Stimulated activated naive CD8-positive, alpha-beta T cell treated with anti-CD3 and anti-CD28 coated beads, Interleukin-15, amount 100 ng/mL, for 72 hours (primary cell): Measurements from ENCODE around the gene STARD3NL.
"Not testable (repeated sequence)": the region's sequence is repeated elsewhere in the genome, so short reads cannot be mapped to it uniquely, and the experiment has no call there.

Experiments
- ATAC-seq: fragments of 150-1000 bp; cut with Tn5 transposase; 2 replicates; pipeline ENCODE4 v1.10.0; 2021; ENCODE audit warnings: mild to moderate bottlenecking, moderate library complexity
- DNase-seq, 2 donors: peaks; one replicate each; pipeline ENCODE4 v3.0.0; 2021 to 2022
- H3K27ac Mint-ChIP-seq, 2 donors: one replicate each; pipeline ENCODE4 v1.8.0; 2022; ENCODE audit warnings: mild to moderate bottlenecking in 2 of 2, mixed read lengths in 2 of 2, moderate library complexity in 2 of 2
- H3K27me3 Mint-ChIP-seq: one replicate; pipeline ENCODE4 v1.8.0; 2022; ENCODE audit warnings: mixed read lengths
- H3K4me1 Mint-ChIP-seq: one replicate; pipeline ENCODE4 v1.8.0; 2022; ENCODE audit warnings: mild to moderate bottlenecking, mixed read lengths
- H3K4me3 Mint-ChIP-seq, 2 donors: one replicate each; pipeline ENCODE4 v1.8.0; 2022; ENCODE audit warnings: mild to moderate bottlenecking in 2 of 2, mixed read lengths in 2 of 2, moderate library complexity in 1 of 2
- H3K9me3 Mint-ChIP-seq, 2 donors: one replicate each; pipeline ENCODE4 v1.8.0; 2022; ENCODE audit warnings: mixed read lengths in 2 of 2

STARD3NL gene

GRCh38 chr7:38262026-38262425 is 84.0 kb downstream of the STARD3NL start:
- not testable (repeated sequence) for DNase-seq, H3K9me3 Mint-ChIP-seq, H3K27me3 Mint-ChIP-seq, H3K4me1 Mint-ChIP-seq, ATAC-seq, H3K27ac Mint-ChIP-seq, H3K4me3 Mint-ChIP-seq

GRCh38 chr7:38262545-38262944 is 84.5 kb downstream of the STARD3NL start:
- Mint-ChIP-seq H3K27me3 (no peaks in the 10 kb centered on the region), H3K9me3 (no peaks in the 10 kb centered on the region), H3K4me3 (no peak overlapping the region), H3K4me1 (no peaks in the 10 kb centered on the region), H3K27ac (no peak overlapping the region)
- ATAC-seq (no peak), DNase-seq (no peak)

GRCh38 chr7:38263274-38263673 is 85.2 kb downstream of the STARD3NL start:
- H3K4me3 Mint-ChIP-seq, H3K9me3 Mint-ChIP-seq, H3K4me1 Mint-ChIP-seq, ATAC-seq, H3K27ac Mint-ChIP-seq, H3K27me3 Mint-ChIP-seq, DNase-seq: not testable (repeated sequence)

- not testable (repeated sequence) for ATAC-seq, H3K4me3 Mint-ChIP-seq
Measured at GRCh38 chr7:38264602-38265001, 86.6 kb downstream of the STARD3NL start.

GRCh38 chr7:38265958-38266357 is 87.9 kb downstream of the STARD3NL start:
- H3K27me3 Mint-ChIP-seq, DNase-seq, H3K4me1 Mint-ChIP-seq, ATAC-seq, H3K27ac Mint-ChIP-seq, H3K4me3 Mint-ChIP-seq, H3K9me3 Mint-ChIP-seq: not testable (repeated sequence)

More at GRCh38 chr7:38264602-38265001, 86.6 kb downstream of the STARD3NL start:
- H3K9me3 Mint-ChIP-seq, H3K27me3 Mint-ChIP-seq, H3K27ac Mint-ChIP-seq, DNase-seq, H3K4me1 Mint-ChIP-seq: not testable (repeated sequence)

- H3K27me3 Mint-ChIP-seq, DNase-seq, H3K27ac Mint-ChIP-seq, ATAC-seq, H3K9me3 Mint-ChIP-seq, H3K4me3 Mint-ChIP-seq, H3K4me1 Mint-ChIP-seq: not testable (repeated sequence)
Measured at GRCh38 chr7:38269704-38270346, 91.8 kb downstream of the STARD3NL start.

GRCh38 chr7:38270405-38270804 is 92.4 kb downstream of the STARD3NL start:
- not testable (repeated sequence) for DNase-seq, H3K4me3 Mint-ChIP-seq, H3K9me3 Mint-ChIP-seq, H3K27ac Mint-ChIP-seq, ATAC-seq, H3K4me1 Mint-ChIP-seq, H3K27me3 Mint-ChIP-seq

GRCh38 chr7:38273286-38273995 is 95.4 kb downstream of the STARD3NL start, which contains the start of gene TARP:
Gene TARP, minus strand, starts transcription at chr7:38273636.
- H3K4me1 Mint-ChIP-seq = no peaks in the 10 kb centered on the region
- ATAC-seq = no peak

GRCh38 chr7:38274486-38274885 is 96.4 kb downstream of the STARD3NL start:
- Mint-ChIP-seq H3K9me3 (no peaks in the 10 kb centered on the region), H3K4me3 (no peak overlapping the region), H3K27ac (no peak overlapping the region), H3K4me1 (no peaks in the 10 kb centered on the region), H3K27me3 (no peaks in the 10 kb centered on the region)
- DNase-seq = no peak
- no peak for ATAC-seq

More at GRCh38 chr7:38273286-38273995, 95.4 kb downstream of the STARD3NL start, which contains the start of gene TARP:
- Mint-ChIP-seq H3K4me3 (no peak within 1 kb of the TSS), H3K27ac (no peak within 1 kb of the TSS), H3K27me3 (no peaks in the 10 kb centered on the region), H3K9me3 (no peaks in the 10 kb centered on the region)
- no peak for DNase-seq

- peak overlapping the region in 1 of 2 donors; percentile 15 for H3K4me3 Mint-ChIP-seq
- ATAC-seq = no peak
- DNase-seq = no peak
- H3K9me3 Mint-ChIP-seq = no peaks in the 10 kb centered on the region
- H3K27ac Mint-ChIP-seq = no peak overlapping the region
- H3K4me1 Mint-ChIP-seq = no peaks in the 10 kb centered on the region
- no peaks in the 10 kb centered on the region for H3K27me3 Mint-ChIP-seq
Measured at GRCh38 chr7:38274927-38275620, 97.0 kb downstream of the STARD3NL start.

GRCh38 chr7:38276096-38276877 is 98.2 kb downstream of the STARD3NL start:
- no peaks in the 10 kb centered on the region for H3K27me3 Mint-ChIP-seq
- H3K9me3 Mint-ChIP-seq = no peaks in the 10 kb centered on the region
- no peaks in the 10 kb centered on the region for H3K4me1 Mint-ChIP-seq
- peak overlapping the region in 1 of 2 donors; percentile 81 for H3K27ac Mint-ChIP-seq
- DNase-seq = no peak
- no peak for ATAC-seq
- H3K4me3 Mint-ChIP-seq = peak overlapping the region in 1 of 2 donors; percentile 51

GRCh38 chr7:38280000-38280399 is 102.0 kb downstream of the STARD3NL start:
- Mint-ChIP-seq H3K4me1 (no peaks in the 10 kb centered on the region), H3K4me3 (no peak overlapping the region), H3K27ac (no peak overlapping the region), H3K9me3 (no peaks in the 10 kb centered on the region), H3K27me3 (no peaks in the 10 kb centered on the region)
- ATAC-seq (no peak), DNase-seq (no peak)
